ENCODE measurements around the gene CHPT1.

- TF ChIP-seq POLR2A (IDR thresholded peaks at IDR 0.05), result no peak
- TF ChIP-seq, protein P1, sequence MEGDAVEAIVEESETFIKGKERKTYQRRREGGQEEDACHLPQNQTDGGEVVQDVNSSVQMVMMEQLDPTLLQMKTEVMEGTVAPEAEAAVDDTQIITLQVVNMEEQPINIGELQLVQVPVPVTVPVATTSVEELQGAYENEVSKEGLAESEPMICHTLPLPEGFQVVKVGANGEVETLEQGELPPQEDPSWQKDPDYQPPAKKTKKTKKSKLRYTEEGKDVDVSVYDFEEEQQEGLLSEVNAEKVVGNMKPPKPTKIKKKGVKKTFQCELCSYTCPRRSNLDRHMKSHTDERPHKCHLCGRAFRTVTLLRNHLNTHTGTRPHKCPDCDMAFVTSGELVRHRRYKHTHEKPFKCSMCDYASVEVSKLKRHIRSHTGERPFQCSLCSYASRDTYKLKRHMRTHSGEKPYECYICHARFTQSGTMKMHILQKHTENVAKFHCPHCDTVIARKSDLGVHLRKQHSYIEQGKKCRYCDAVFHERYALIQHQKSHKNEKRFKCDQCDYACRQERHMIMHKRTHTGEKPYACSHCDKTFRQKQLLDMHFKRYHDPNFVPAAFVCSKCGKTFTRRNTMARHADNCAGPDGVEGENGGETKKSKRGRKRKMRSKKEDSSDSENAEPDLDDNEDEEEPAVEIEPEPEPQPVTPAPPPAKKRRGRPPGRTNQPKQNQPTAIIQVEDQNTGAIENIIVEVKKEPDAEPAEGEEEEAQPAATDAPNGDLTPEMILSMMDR (IDR thresholded peaks at IDR 0.05), result no peak
Observed at GRCh38 chr12:101666052-101666728, 31.2 kb upstream of the CHPT1 start.
